ENCODE data around the gene RPL13. TPM values are rescaled to one million over a fixed set of nuclear protein-coding genes. Genes with fewer than 3 reads are reported as not detected.
A peak's percentile ranks its signal among the peaks of the same experiment; 100 is the strongest.

Gene RPL13
- total and polyA plus RNA-seq, 9 of the 15 experiments (the other 6 are each of a cell fraction or from before 2014, with no cell fraction given): 227 to 6,042 (median 1,633) TPM

- TF ChIP-seq, protein P1, sequence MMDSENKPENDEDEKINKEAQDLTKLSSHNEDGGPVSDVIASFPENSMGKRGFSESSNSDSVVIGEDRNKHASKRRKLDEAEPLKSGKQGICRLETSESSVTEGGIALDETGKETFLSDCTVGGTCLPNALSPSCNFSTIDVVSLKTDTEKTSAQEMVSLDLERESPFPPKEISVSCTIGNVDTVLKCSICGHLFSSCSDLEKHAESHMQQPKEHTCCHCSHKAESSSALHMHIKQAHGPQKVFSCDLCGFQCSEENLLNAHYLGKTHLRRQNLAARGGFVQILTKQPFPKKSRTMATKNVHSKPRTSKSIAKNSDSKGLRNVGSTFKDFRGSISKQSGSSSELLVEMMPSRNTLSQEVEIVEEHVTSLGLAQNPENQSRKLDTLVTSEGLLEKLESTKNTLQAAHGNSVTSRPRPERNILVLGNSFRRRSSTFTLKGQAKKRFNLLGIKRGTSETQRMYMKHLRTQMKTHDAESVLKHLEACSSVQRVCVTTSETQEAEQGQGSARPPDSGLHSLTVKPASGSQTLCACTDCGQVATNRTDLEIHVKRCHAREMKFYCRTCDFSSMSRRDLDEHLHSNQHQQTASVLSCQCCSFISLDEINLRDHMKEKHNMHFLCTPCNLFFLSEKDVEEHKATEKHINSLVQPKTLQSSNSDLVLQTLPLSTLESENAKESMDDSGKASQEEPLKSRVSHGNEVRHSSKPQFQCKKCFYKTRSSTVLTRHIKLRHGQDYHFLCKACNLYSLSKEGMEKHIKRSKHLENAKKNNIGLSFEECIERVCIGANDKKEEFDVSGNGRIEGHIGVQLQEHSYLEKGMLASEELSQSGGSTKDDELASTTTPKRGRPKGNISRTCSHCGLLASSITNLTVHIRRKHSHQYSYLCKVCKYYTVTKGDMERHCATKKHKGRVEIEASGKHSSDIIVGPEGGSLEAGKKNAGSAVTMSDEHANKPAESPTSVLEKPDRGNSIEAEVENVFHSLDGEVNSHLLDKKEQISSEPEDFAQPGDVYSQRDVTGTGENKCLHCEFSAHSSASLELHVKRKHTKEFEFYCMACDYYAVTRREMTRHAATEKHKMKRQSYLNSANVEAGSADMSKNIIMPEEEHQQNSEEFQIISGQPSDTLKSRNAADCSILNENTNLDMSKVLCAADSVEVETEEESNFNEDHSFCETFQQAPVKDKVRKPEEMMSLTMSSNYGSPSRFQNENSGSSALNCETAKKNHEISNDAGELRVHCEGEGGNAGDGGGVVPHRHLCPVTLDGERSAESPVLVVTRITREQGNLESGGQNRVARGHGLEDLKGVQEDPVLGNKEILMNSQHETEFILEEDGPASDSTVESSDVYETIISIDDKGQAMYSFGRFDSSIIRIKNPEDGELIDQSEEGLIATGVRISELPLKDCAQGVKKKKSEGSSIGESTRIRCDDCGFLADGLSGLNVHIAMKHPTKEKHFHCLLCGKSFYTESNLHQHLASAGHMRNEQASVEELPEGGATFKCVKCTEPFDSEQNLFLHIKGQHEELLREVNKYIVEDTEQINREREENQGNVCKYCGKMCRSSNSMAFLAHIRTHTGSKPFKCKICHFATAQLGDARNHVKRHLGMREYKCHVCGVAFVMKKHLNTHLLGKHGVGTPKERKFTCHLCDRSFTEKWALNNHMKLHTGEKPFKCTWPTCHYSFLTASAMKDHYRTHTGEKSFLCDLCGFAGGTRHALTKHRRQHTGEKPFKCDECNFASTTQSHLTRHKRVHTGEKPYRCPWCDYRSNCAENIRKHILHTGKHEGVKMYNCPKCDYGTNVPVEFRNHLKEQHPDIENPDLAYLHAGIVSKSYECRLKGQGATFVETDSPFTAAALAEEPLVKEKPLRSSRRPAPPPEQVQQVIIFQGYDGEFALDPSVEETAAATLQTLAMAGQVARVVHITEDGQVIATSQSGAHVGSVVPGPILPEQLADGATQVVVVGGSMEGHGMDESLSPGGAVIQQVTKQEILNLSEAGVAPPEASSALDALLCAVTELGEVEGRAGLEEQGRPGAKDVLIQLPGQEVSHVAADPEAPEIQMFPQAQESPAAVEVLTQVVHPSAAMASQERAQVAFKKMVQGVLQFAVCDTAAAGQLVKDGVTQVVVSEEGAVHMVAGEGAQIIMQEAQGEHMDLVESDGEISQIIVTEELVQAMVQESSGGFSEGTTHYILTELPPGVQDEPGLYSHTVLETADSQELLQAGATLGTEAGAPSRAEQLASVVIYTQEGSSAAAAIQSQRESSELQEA (IDR thresholded peaks at IDR 0.05; ENCODE audit: low read depth): no peak
- peak; percentile 93 for TF ChIP-seq CHD1 (IDR thresholded peaks at IDR 0.05; ENCODE audit: low read length)
- TF ChIP-seq KAT7 (CRISPR knock-in tag; IDR thresholded peaks at IDR 0.05; ENCODE audit: borderline replicate concordance): 0 out of 2 replicates have a peak, but pooled peaks have one; percentile 53
- TF ChIP-seq MTA1 (IDR thresholded peaks at IDR 0.05; ENCODE audit: borderline replicate concordance): no peak
- TF ChIP-seq, protein P2, sequence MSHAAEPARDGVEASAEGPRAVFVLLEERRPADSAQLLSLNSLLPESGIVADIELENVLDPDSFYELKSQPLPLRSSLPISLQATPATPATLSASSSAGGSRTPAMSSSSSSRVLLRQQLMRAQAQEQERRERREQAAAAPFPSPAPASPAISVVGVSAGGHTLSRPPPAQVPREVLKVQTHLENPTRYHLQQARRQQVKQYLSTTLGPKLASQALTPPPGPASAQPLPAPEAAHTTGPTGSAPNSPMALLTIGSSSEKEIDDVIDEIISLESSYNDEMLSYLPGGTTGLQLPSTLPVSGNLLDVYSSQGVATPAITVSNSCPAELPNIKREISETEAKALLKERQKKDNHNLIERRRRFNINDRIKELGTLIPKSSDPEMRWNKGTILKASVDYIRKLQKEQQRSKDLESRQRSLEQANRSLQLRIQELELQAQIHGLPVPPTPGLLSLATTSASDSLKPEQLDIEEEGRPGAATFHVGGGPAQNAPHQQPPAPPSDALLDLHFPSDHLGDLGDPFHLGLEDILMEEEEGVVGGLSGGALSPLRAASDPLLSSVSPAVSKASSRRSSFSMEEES (CRISPR knock-in tag; IDR thresholded peaks at IDR 0.05): no peak
- no peak for TF ChIP-seq ZNF668 (CRISPR knock-in tag; IDR thresholded peaks at IDR 0.05)
- no peak for TF ChIP-seq PATZ1 (CRISPR knock-in tag; IDR thresholded peaks at IDR 0.05; ENCODE audit: borderline replicate concordance)
- no peak for TF ChIP-seq LARP7 (IDR thresholded peaks at IDR 0.05)
- TF ChIP-seq HMGN3 (IDR thresholded peaks at IDR 0.05; ENCODE audit: borderline replicate concordance, extremely low read depth, insufficient read length, low read depth, low read length): peak; percentile 26
- no peak for TF ChIP-seq EWSR1 (IDR thresholded peaks at IDR 0.05; ENCODE audit: borderline replicate concordance, low read depth, partially characterized antibody)
- TF ChIP-seq ZNF133 (CRISPR knock-in tag; IDR thresholded peaks at IDR 0.05): no peak
- no peak for TF ChIP-seq U2AF2 (optimal IDR thresholded peaks at IDR 0.05; ENCODE audit: low read depth, low read length)
- TF ChIP-seq TRIM28 (IDR thresholded peaks at IDR 0.05): no peak
- no peak for TF ChIP-seq ZNF165 (CRISPR knock-in tag; IDR thresholded peaks at IDR 0.05; ENCODE audit: borderline replicate concordance)
- no peak for TF ChIP-seq CREM (IDR thresholded peaks at IDR 0.05; ENCODE audit: low read depth)
- no peak for TF ChIP-seq TCF15 (CRISPR knock-in tag; IDR thresholded peaks at IDR 0.05)
Measured at GRCh38 chr16:89561142-89561883, 831 bp downstream of the RPL13 start (continued).
